ENCODE data around the gene KLHL5.
"Not testable (repeated sequence)": the region's sequence is repeated elsewhere in the genome, so short reads cannot be mapped to it uniquely, and the experiment has no call there.

Gene KLHL5

GRCh38 chr4:39102297-39102696 lies 40.3 kb downstream of the KLHL5 start:
- DNase-seq (ENCODE audit: low read depth in 3 of 3): no peak

- DNase-seq (ENCODE audit: low read depth in 3 of 3): no peak
These were observed 41.3 kb downstream of the KLHL5 start for GRCh38 chr4:39103291-39103690.

GRCh38 chr4:39104255-39104654 lies 42.2 kb downstream of the KLHL5 start:
- DNase-seq (ENCODE audit: low read depth in 3 of 3): no peak

GRCh38 chr4:39106011-39106410 lies 44.0 kb downstream of the KLHL5 start:
- DNase-seq (ENCODE audit: low read depth in 3 of 3): no peak

- no peak for DNase-seq (ENCODE audit: low read depth in 3 of 3)
These were observed 52.4 kb downstream of the KLHL5 start for GRCh38 chr4:39114436-39114835.

- DNase-seq (ENCODE audit: low read depth in 3 of 3): no peak
These were observed 56.1 kb downstream of the KLHL5 start for GRCh38 chr4:39118034-39118658.

- DNase-seq (ENCODE audit: low read depth in 3 of 3): no peak
These were observed 58.4 kb downstream of the KLHL5 start for GRCh38 chr4:39120418-39120817.

GRCh38 chr4:39124885-39125599 lies 63.0 kb downstream of the KLHL5 start:
- DNase-seq (ENCODE audit: low read depth in 3 of 3): no peak

GRCh38 chr4:39125600-39125985 lies 63.6 kb downstream of the KLHL5 start:
- DNase-seq (ENCODE audit: low read depth in 3 of 3): no peak

GRCh38 chr4:39126256-39127095 lies 64.4 kb downstream of the KLHL5 start:
- DNase-seq (ENCODE audit: low read depth in 3 of 3): no peak

- DNase-seq (ENCODE audit: low read depth in 3 of 3): no peak
These were observed 71.6 kb downstream of the KLHL5 start for GRCh38 chr4:39133623-39134022.

GRCh38 chr4:39134683-39135306 lies 72.8 kb downstream of the KLHL5 start:
- DNase-seq (ENCODE audit: low read depth in 3 of 3): no peak

- not testable (repeated sequence) for DNase-seq (ENCODE audit: low read depth in 3 of 3)
These were observed 76.2 kb downstream of the KLHL5 start for GRCh38 chr4:39138227-39138626.

- no peak for DNase-seq (ENCODE audit: low read depth in 3 of 3)
These were observed 84.2 kb downstream of the KLHL5 start for GRCh38 chr4:39146211-39146610.

GRCh38 chr4:39154009-39154408 lies 92.0 kb downstream of the KLHL5 start:
- no peak for DNase-seq (ENCODE audit: low read depth in 3 of 3)

GRCh38 chr4:39157520-39157919 lies 95.5 kb downstream of the KLHL5 start:
- no peak for DNase-seq (ENCODE audit: low read depth in 3 of 3)

- no peak for DNase-seq (ENCODE audit: low read depth in 3 of 3)
These were observed 104.1 kb downstream of the KLHL5 start for GRCh38 chr4:39166177-39166576.

GRCh38 chr4:39166669-39167068 lies 104.6 kb downstream of the KLHL5 start:
- no peak for DNase-seq (ENCODE audit: low read depth in 3 of 3)

- DNase-seq (ENCODE audit: low read depth in 3 of 3): no peak
These were observed 107.4 kb downstream of the KLHL5 start for GRCh38 chr4:39169426-39169825.

GRCh38 chr4:39170301-39170700 lies 108.3 kb downstream of the KLHL5 start:
- DNase-seq (ENCODE audit: low read depth in 3 of 3): no peak

Data from stimulated activated CD4-positive, alpha-beta T cell treated with anti-CD3 and anti-CD28 coated beads, TNF-alpha, amount 100 ng/mL, for 48 hours (primary cell).